ENCODE results near the gene MSL3B.
"Not testable (repeated sequence)": the region's sequence is repeated elsewhere in the genome, so short reads cannot be mapped to it uniquely, and the experiment has no call there.

Gene MSL3B

GRCh38 chr2:233872125-233872524 lies 3.9 kb upstream of the MSL3B start:
- not testable (repeated sequence) for H3K9me3 ChIP-seq (ENCODE audit: control insufficient read depth, insufficient read depth, low read length); H3K36me3 ChIP-seq (ENCODE audit: control insufficient read depth, insufficient read depth, low read length); H3K4me1 ChIP-seq (ENCODE audit: control insufficient read depth, insufficient read depth, low read length); H3K27me3 ChIP-seq (ENCODE audit: control insufficient read depth, insufficient read depth, low read length); DNase-seq (ENCODE audit: low read depth, low spot score); H3K4me3 ChIP-seq (ENCODE audit: low read length); H3K27ac ChIP-seq (ENCODE audit: low read length)
- WGBS (ENCODE audit: insufficient coverage, insufficient read length): no CpG with 5 or more reads among the region's 2 CpGs

GRCh38 chr2:233871432-233871831 lies 3.2 kb upstream of the MSL3B start:
- no peak overlapping the region for H3K27ac ChIP-seq (ENCODE audit: low read length)
- H3K36me3 ChIP-seq (ENCODE audit: control insufficient read depth, insufficient read depth, low read length): peaks cover 1% of the 10 kb centered on the region
- no peaks in the 10 kb centered on the region for H3K9me3 ChIP-seq (ENCODE audit: control insufficient read depth, insufficient read depth, low read length)
- no peaks in the 10 kb centered on the region for H3K27me3 ChIP-seq (ENCODE audit: control insufficient read depth, insufficient read depth, low read length)
- H3K4me1 ChIP-seq (ENCODE audit: control insufficient read depth, insufficient read depth, low read length): no peaks in the 10 kb centered on the region
- H3K4me3 ChIP-seq (ENCODE audit: low read length): no peak overlapping the region
- no peak for DNase-seq (ENCODE audit: low read depth, low spot score)
- WGBS (ENCODE audit: insufficient coverage, insufficient read length): 100% methylated on average over 1 of the region's 4 CpGs

GRCh38 chr2:233866479-233866878 lies 1.7 kb downstream of the MSL3B start:
- no peak overlapping the region for H3K27ac ChIP-seq (ENCODE audit: low read length)
- H3K4me1 ChIP-seq (ENCODE audit: control insufficient read depth, insufficient read depth, low read length): no peaks in the 10 kb centered on the region
- WGBS (ENCODE audit: insufficient coverage, insufficient read length): no CpG with 5 or more reads among the region's 11 CpGs
- DNase-seq (ENCODE audit: low read depth, low spot score): no peak
- peaks cover 9% of the 10 kb centered on the region for H3K36me3 ChIP-seq (ENCODE audit: control insufficient read depth, insufficient read depth, low read length)
- no peaks in the 10 kb centered on the region for H3K27me3 ChIP-seq (ENCODE audit: control insufficient read depth, insufficient read depth, low read length)
- no peak overlapping the region for H3K4me3 ChIP-seq (ENCODE audit: low read length)
- H3K9me3 ChIP-seq (ENCODE audit: control insufficient read depth, insufficient read depth, low read length): no peaks in the 10 kb centered on the region

GRCh38 chr2:233865838-233866237 lies 2.3 kb downstream of the MSL3B start:
- no peaks in the 10 kb centered on the region for H3K9me3 ChIP-seq (ENCODE audit: control insufficient read depth, insufficient read depth, low read length)
- no peak for DNase-seq (ENCODE audit: low read depth, low spot score)
- no peak overlapping the region for H3K27ac ChIP-seq (ENCODE audit: low read length)
- no peak overlapping the region for H3K4me3 ChIP-seq (ENCODE audit: low read length)
- H3K36me3 ChIP-seq (ENCODE audit: control insufficient read depth, insufficient read depth, low read length): peaks cover 9% of the 10 kb centered on the region
- H3K4me1 ChIP-seq (ENCODE audit: control insufficient read depth, insufficient read depth, low read length): no peaks in the 10 kb centered on the region
- no peaks in the 10 kb centered on the region for H3K27me3 ChIP-seq (ENCODE audit: control insufficient read depth, insufficient read depth, low read length)
- no CpG with 5 or more reads among the region's 3 CpGs for WGBS (ENCODE audit: insufficient coverage, insufficient read length)

- H3K9me3 ChIP-seq (ENCODE audit: control insufficient read depth, insufficient read depth, low read length): no peaks in the 10 kb centered on the region
- WGBS (ENCODE audit: insufficient coverage, insufficient read length): no CpG with 5 or more reads among the region's 4 CpGs
- no peak for DNase-seq (ENCODE audit: low read depth, low spot score)
Observed at GRCh38 chr2:233862261-233862768, 5.9 kb downstream of the MSL3B start.

GRCh38 chr2:233858331-233858730 lies 9.9 kb downstream of the MSL3B start:
- WGBS (ENCODE audit: insufficient coverage, insufficient read length): no CpG with 5 or more reads among the region's 4 CpGs
- H3K27me3 ChIP-seq (ENCODE audit: control insufficient read depth, insufficient read depth, low read length): no peaks in the 10 kb centered on the region
- H3K9me3 ChIP-seq (ENCODE audit: control insufficient read depth, insufficient read depth, low read length): no peaks in the 10 kb centered on the region
- H3K36me3 ChIP-seq (ENCODE audit: control insufficient read depth, insufficient read depth, low read length): no peaks in the 10 kb centered on the region
- no peak overlapping the region for H3K4me3 ChIP-seq (ENCODE audit: low read length)
- no peak overlapping the region for H3K27ac ChIP-seq (ENCODE audit: low read length)
- DNase-seq (ENCODE audit: low read depth, low spot score): no peak
- 0 out of 2 replicates have a peak, but pooled peaks cover 2% of the 10 kb centered on the region for H3K4me1 ChIP-seq (ENCODE audit: control insufficient read depth, insufficient read depth, low read length)

More at GRCh38 chr2:233862261-233862768, 5.9 kb downstream of the MSL3B start:
- Histone ChIP-seq H3K4me3 (ENCODE audit: low read length) (no peak overlapping the region), H3K27ac (ENCODE audit: low read length) (no peak overlapping the region), H3K4me1 (ENCODE audit: control insufficient read depth, insufficient read depth, low read length) (no peaks in the 10 kb centered on the region), H3K27me3 (ENCODE audit: control insufficient read depth, insufficient read depth, low read length) (no peaks in the 10 kb centered on the region), H3K36me3 (ENCODE audit: control insufficient read depth, insufficient read depth, low read length) (peaks cover 9% of the 10 kb centered on the region)

GRCh38 chr2:233857511-233858141 lies 10.6 kb downstream of the MSL3B start:
- no peak for DNase-seq (ENCODE audit: low read depth, low spot score)
- no peak overlapping the region for H3K4me3 ChIP-seq (ENCODE audit: low read length)
- no peaks in the 10 kb centered on the region for H3K36me3 ChIP-seq (ENCODE audit: control insufficient read depth, insufficient read depth, low read length)

GRCh38 chr2:233856184-233856583 lies 12.0 kb downstream of the MSL3B start:
- Histone ChIP-seq H3K4me1 (ENCODE audit: control insufficient read depth, insufficient read depth, low read length) (0 out of 2 replicates have a peak, but pooled peaks cover 2% of the 10 kb centered on the region), H3K4me3 (ENCODE audit: low read length) (no peak overlapping the region), H3K9me3 (ENCODE audit: control insufficient read depth, insufficient read depth, low read length) (no peaks in the 10 kb centered on the region), H3K27ac (ENCODE audit: low read length) (no peak overlapping the region), H3K27me3 (ENCODE audit: control insufficient read depth, insufficient read depth, low read length) (no peaks in the 10 kb centered on the region), H3K36me3 (ENCODE audit: control insufficient read depth, insufficient read depth, low read length) (peaks cover 5% of the 10 kb centered on the region)
- WGBS (ENCODE audit: insufficient coverage, insufficient read length): no CpG with 5 or more reads among the region's 5 CpGs
- DNase-seq (ENCODE audit: low read depth, low spot score): no peak

More at GRCh38 chr2:233857511-233858141, 10.6 kb downstream of the MSL3B start:
- WGBS (ENCODE audit: insufficient coverage, insufficient read length): no CpG with 5 or more reads among the region's 9 CpGs
- no peak overlapping the region for H3K27ac ChIP-seq (ENCODE audit: low read length)
- 0 out of 2 replicates have a peak, but pooled peaks cover 2% of the 10 kb centered on the region for H3K4me1 ChIP-seq (ENCODE audit: control insufficient read depth, insufficient read depth, low read length)
- H3K9me3 ChIP-seq (ENCODE audit: control insufficient read depth, insufficient read depth, low read length): no peaks in the 10 kb centered on the region
- no peaks in the 10 kb centered on the region for H3K27me3 ChIP-seq (ENCODE audit: control insufficient read depth, insufficient read depth, low read length)

GRCh38 chr2:233855345-233855744 lies 12.8 kb downstream of the MSL3B start:
- Histone ChIP-seq H3K27ac (ENCODE audit: low read length) (no peak overlapping the region), H3K27me3 (ENCODE audit: control insufficient read depth, insufficient read depth, low read length) (no peaks in the 10 kb centered on the region), H3K4me3 (ENCODE audit: low read length) (no peak overlapping the region), H3K36me3 (ENCODE audit: control insufficient read depth, insufficient read depth, low read length) (peaks cover 11% of the 10 kb centered on the region), H3K9me3 (ENCODE audit: control insufficient read depth, insufficient read depth, low read length) (no peaks in the 10 kb centered on the region), H3K4me1 (ENCODE audit: control insufficient read depth, insufficient read depth, low read length) (0 out of 2 replicates have a peak, but pooled peaks cover 2% of the 10 kb centered on the region)
- no CpG with 5 or more reads among the region's 5 CpGs for WGBS (ENCODE audit: insufficient coverage, insufficient read length)
- DNase-seq (ENCODE audit: low read depth, low spot score): no peak

- Histone ChIP-seq H3K9me3 (ENCODE audit: control insufficient read depth, insufficient read depth, low read length) (no peaks in the 10 kb centered on the region), H3K27me3 (ENCODE audit: control insufficient read depth, insufficient read depth, low read length) (no peaks in the 10 kb centered on the region), H3K4me3 (ENCODE audit: low read length) (peak within 1 kb of the TSS; percentile 85), H3K36me3 (ENCODE audit: control insufficient read depth, insufficient read depth, low read length) (peaks cover 19% of the 10 kb centered on the region), H3K4me1 (ENCODE audit: control insufficient read depth, insufficient read depth, low read length) (0 out of 2 replicates have a peak, but pooled peaks cover 2% of the 10 kb centered on the region), H3K27ac (ENCODE audit: low read length) (no peak within 1 kb of the TSS)
- peak; percentile 90 for DNase-seq (ENCODE audit: low read depth, low spot score)
- WGBS (ENCODE audit: insufficient coverage, insufficient read length): no CpG with 5 or more reads among the region's 60 CpGs
Observed at GRCh38 chr2:233854241-233854981, 13.8 kb downstream of the MSL3B start, which contains the start of gene HJURP. TSS of gene HJURP (minus strand) at chr2:233854535. CDS start at chr2:233854500, 35 bp downstream.
